DND-41 (cell line): ENCODE measurements around the gene FBXL13.
"Not testable (repeated sequence)": the region's sequence is repeated elsewhere in the genome, so short reads cannot be mapped to it uniquely, and the experiment has no call there.

Experiments used
- ATAC-seq: fragments of 200-7000 bp; cut with Tn5 transposase; 3 replicates; pipeline ENCODE4 v1.9.1; 2021; ENCODE audit warnings: low read depth; ENCODE audit not compliant: insufficient read depth
- DNase-seq: peaks from one replicate; pipeline ENCODE4 v3.0.0-alpha.2; 2020
- H2AFZ ChIP-seq: 2 replicates; pipeline ENCODE4 v1.6.0; 2012; ENCODE audit warnings: low read depth, low read length
- H3K27ac ChIP-seq: 2 replicates; pipeline ENCODE4 v1.5.1; 2012; ENCODE audit warnings: low read length, inconsistent platforms
- H3K27me3 ChIP-seq: fragments of 200-600 bp; sonication (generic); 2 replicates; pipeline ENCODE4 v1.6.0; 2012; ENCODE audit warnings: low read length, mild to moderate bottlenecking, inconsistent platforms; ENCODE audit not compliant: insufficient read depth, poor library complexity
- H3K36me3 ChIP-seq: 2 replicates; pipeline ENCODE4 v1.5.1; 2012; ENCODE audit warnings: low read length, inconsistent platforms; ENCODE audit not compliant: insufficient read depth
- H3K4me1 ChIP-seq: 2 replicates; pipeline ENCODE4 v1.5.1; 2012; ENCODE audit warnings: mild to moderate bottlenecking, low read length; ENCODE audit not compliant: insufficient read depth
- H3K4me2 ChIP-seq: 2 replicates; pipeline ENCODE4 v1.6.0; 2012; ENCODE audit warnings: mild to moderate bottlenecking, moderate library complexity, low read length, inconsistent platforms; ENCODE audit not compliant: insufficient read depth
- H3K4me3 ChIP-seq, 2 experiments: fragments of 200-600 bp in 1 of 2; shearing (Covaris generic) in 1 of 2; 2 replicates each; pipeline ENCODE4 v1.5.1; 2012 to 2016; ENCODE audit warnings: inconsistent platforms in 2 of 2, low read length in 2 of 2, mild to moderate bottlenecking in 2 of 2, low read depth in 1 of 2, moderate library complexity in 1 of 2
- H3K79me2 ChIP-seq: 2 replicates; pipeline ENCODE4 v1.6.0; 2012; ENCODE audit warnings: low read length, inconsistent platforms; ENCODE audit not compliant: insufficient read depth
- H3K9ac ChIP-seq: 2 replicates; pipeline ENCODE4 v1.6.0; 2012; ENCODE audit warnings: low read depth, mild to moderate bottlenecking, inconsistent platforms, low read length, moderate library complexity
- H3K9me3 ChIP-seq: 2 replicates; pipeline ENCODE4 v1.5.1; 2012; ENCODE audit warnings: low read length, moderate library complexity, mild to moderate bottlenecking, inconsistent platforms; ENCODE audit not compliant: insufficient read depth, severe bottlenecking
- H4K20me1 ChIP-seq: 2 replicates; pipeline ENCODE4 v1.6.0; 2012; ENCODE audit warnings: low read length; ENCODE audit not compliant: insufficient read depth
- EZH2 ChIP-seq: IDR thresholded peaks from 3 replicates; pipeline ENCODE4 v1.6.1; 2012; ENCODE audit warnings: borderline replicate concordance, low read depth, mild to moderate bottlenecking, moderate library complexity, low read length, inconsistent platforms; ENCODE audit not compliant: severe bottlenecking
- TF ChIP-seq, protein P1 (sequence below): IDR thresholded peaks from 2 replicates; pipeline ENCODE4 v1.5.1; 2012; ENCODE audit warnings: borderline replicate concordance, low read length, moderate library complexity, mild to moderate bottlenecking; ENCODE audit not compliant: poor library complexity, severe bottlenecking; ENCODE audit errors: extremely low read depth

The FBXL13 gene

DNA sequence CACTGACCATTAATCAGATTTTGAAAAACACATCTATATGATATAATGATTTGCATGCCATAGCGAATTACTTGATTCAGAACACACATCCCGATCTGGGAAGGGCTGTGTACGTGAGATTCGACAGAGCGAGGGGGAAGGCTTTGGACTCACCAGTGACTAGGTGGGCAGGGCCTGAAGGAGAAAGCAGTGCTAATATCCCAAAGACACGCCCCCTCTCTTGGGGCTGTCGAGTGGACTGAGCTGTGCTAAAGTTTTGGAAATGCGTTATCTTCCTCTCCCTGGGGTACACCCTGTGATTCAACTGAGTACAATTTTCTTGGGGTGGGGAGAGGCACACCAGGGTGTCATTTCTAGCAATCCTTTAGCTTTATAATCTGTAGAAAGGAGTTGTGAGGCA, 160.0 kb downstream of the FBXL13 start:
- Histone ChIP-seq H3K4me3 (no peak overlapping the region), H3K27me3 (peaks cover 4% of the 10 kb centered on the region), H3K9ac (no peak overlapping the region), H3K9me3 (no peaks in the 10 kb centered on the region), H3K4me1 (no peaks in the 10 kb centered on the region), H3K79me2 (no peaks in the 10 kb centered on the region), H2AFZ (no peak overlapping the region), H3K4me2 (no peak overlapping the region), H4K20me1 (no peaks in the 10 kb centered on the region), H3K36me3 (no peaks in the 10 kb centered on the region), H3K27ac (no peak overlapping the region)
- DNase-seq (no peak), ATAC-seq (no peak)
- TF ChIP-seq EZH2, result no peak
- TF ChIP-seq, protein P1, sequence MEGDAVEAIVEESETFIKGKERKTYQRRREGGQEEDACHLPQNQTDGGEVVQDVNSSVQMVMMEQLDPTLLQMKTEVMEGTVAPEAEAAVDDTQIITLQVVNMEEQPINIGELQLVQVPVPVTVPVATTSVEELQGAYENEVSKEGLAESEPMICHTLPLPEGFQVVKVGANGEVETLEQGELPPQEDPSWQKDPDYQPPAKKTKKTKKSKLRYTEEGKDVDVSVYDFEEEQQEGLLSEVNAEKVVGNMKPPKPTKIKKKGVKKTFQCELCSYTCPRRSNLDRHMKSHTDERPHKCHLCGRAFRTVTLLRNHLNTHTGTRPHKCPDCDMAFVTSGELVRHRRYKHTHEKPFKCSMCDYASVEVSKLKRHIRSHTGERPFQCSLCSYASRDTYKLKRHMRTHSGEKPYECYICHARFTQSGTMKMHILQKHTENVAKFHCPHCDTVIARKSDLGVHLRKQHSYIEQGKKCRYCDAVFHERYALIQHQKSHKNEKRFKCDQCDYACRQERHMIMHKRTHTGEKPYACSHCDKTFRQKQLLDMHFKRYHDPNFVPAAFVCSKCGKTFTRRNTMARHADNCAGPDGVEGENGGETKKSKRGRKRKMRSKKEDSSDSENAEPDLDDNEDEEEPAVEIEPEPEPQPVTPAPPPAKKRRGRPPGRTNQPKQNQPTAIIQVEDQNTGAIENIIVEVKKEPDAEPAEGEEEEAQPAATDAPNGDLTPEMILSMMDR, result no peak

DNA sequence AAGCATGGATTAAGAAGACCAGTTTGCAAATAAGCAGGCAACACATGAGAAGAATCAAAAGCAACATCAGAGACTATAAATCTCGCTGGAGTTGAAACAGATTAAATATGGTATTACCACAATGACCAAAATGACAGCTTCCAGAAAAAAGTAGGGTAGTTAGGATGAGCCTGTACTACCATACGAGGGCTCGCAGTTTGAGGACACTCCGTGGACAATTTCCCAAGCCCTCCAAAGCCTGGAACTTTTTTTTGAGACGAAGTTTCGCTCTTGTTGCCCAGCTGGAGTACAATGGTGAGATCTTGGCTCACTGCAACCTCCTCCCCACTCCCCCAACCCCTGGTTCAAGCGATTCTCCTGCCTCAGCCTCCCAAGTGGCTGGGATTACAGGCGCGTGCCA, 160.8 kb downstream of the FBXL13 start:
- no peak for TF ChIP-seq EZH2
- TF ChIP-seq, protein P1, result no peak
- no peak for ATAC-seq
- no peak overlapping the region for H2AFZ ChIP-seq

DNA sequence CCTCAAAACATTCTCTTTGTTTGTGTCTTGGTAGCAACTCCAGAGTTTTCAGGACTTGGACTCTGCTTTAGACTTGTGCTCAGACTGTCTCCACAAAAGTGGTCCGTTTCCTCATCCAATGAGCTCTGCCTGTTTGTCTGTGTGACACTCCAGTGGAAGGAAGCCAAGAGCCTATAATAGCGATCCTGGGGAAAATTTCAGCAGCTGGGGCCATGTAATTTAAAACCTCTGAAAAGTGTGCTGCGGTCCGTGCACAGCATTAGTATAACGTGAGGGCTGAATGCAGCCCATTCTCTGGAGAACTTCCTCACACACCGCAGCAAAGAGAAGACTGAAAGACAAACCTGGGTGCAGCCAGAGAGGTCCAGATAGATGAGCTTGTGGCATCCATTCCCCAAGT, 161.9 kb downstream of the FBXL13 start, which contains the start of gene LRRC17:
Gene LRRC17 (plus strand): TSS at position 259 of the 400 bp plus-strand sequence. CDS start 20,914 bp downstream, outside the sequence.
- no peaks in the 10 kb centered on the region for H4K20me1 ChIP-seq
- peaks cover 4% of the 10 kb centered on the region for H3K27me3 ChIP-seq
- H3K4me2 ChIP-seq, result no peak within 1 kb of the TSS
- DNase-seq (no peak), ATAC-seq (no peak)
- H3K9ac ChIP-seq, result no peak within 1 kb of the TSS
- no peak within 1 kb of the TSS for H3K27ac ChIP-seq
- H3K79me2 ChIP-seq, result no peaks in the 10 kb centered on the region
- H3K36me3 ChIP-seq, result no peaks in the 10 kb centered on the region
- H3K4me1 ChIP-seq, result no peaks in the 10 kb centered on the region
- no peak within 1 kb of the TSS for H3K4me3 ChIP-seq
- no peak within 1 kb of the TSS for H2AFZ ChIP-seq
- H3K9me3 ChIP-seq, result no peaks in the 10 kb centered on the region
- TF ChIP-seq, protein P1, result no peak
- no peak for TF ChIP-seq EZH2

More for the DNA sequence above, 160.8 kb downstream of the FBXL13 start:
- no peak overlapping the region for H3K4me3 ChIP-seq
- no peak for DNase-seq
- H3K9me3 ChIP-seq, result no peaks in the 10 kb centered on the region
- H3K79me2 ChIP-seq, result no peaks in the 10 kb centered on the region
- H3K27ac ChIP-seq, result no peak overlapping the region
- H3K4me2 ChIP-seq, result no peak overlapping the region
- H3K9ac ChIP-seq, result no peak overlapping the region
- no peaks in the 10 kb centered on the region for H3K36me3 ChIP-seq
- peaks cover 4% of the 10 kb centered on the region for H3K27me3 ChIP-seq
- H3K4me1 ChIP-seq, result no peaks in the 10 kb centered on the region
- H4K20me1 ChIP-seq, result no peaks in the 10 kb centered on the region

DNA sequence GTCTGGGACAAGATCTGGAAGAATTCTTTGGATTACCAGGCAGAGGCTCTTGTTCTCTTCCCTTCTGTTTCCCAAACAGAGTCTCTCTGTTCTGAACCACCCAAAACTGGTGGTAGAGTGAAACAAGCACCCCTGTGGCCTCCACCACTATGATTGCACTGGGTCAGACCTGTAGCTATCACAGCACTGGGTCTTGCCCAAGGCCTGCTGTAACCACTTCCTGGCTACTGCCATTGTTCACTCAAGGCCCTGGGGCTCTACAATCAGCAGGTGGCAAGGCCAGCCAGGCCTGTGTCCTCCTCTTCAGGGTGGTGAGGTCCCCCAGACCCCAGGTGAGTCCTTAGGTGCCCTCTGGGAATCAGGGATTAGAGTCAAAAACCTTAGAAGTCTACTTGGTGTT, 165.9 kb downstream of the FBXL13 start:
- Histone ChIP-seq H3K36me3 (no peaks in the 10 kb centered on the region), H3K27me3 (peaks cover 4% of the 10 kb centered on the region), H3K4me1 (no peaks in the 10 kb centered on the region), H4K20me1 (no peaks in the 10 kb centered on the region), H3K79me2 (no peaks in the 10 kb centered on the region), H3K27ac (no peak overlapping the region), H3K9ac (no peak overlapping the region), H3K9me3 (no peaks in the 10 kb centered on the region), H2AFZ (no peak overlapping the region), H3K4me3 (no peak overlapping the region), H3K4me2 (no peak overlapping the region)
- ATAC-seq (no peak), DNase-seq (no peak)
- TF ChIP-seq, protein P1, result no peak
- TF ChIP-seq EZH2, result no peak

DNA sequence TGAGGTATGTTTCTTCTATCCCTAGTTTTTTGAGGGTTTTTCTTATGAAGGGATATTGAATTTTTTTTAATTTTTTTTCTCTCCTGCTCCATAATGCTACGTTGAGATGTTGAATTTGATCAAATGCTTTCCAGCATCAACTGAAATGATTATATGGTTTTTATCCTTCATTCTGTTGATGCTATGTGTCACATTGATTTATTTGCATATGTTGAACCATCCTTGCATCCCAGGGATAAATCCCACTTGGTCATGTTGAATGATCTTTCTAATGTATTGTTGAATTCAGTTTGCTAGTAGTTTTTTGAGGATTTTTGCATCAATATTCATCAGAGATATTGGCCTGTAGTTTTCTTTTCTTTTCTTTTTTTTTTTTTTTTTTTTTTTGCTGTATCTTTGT, 171.0 kb downstream of the FBXL13 start:
- H3K4me1 ChIP-seq, H3K27ac ChIP-seq, H3K27me3 ChIP-seq, H3K36me3 ChIP-seq, H4K20me1 ChIP-seq, H3K9ac ChIP-seq, H3K4me3 ChIP-seq, H2AFZ ChIP-seq, H3K79me2 ChIP-seq, DNase-seq, H3K9me3 ChIP-seq, ATAC-seq, H3K4me2 ChIP-seq: not testable (repeated sequence)
